Measurements from ENCODE around the gene ADGRD1. TPM values are rescaled to one million over a fixed set of nuclear protein-coding genes. Genes with fewer than 3 reads are reported as not detected.

The ADGRD1 gene
- total and polyA plus RNA-seq, 2 of the 8 experiments (the other 6 are each of a cell fraction or from before 2014, with no cell fraction given) = 0.36 to 0.48 TPM

DNA sequence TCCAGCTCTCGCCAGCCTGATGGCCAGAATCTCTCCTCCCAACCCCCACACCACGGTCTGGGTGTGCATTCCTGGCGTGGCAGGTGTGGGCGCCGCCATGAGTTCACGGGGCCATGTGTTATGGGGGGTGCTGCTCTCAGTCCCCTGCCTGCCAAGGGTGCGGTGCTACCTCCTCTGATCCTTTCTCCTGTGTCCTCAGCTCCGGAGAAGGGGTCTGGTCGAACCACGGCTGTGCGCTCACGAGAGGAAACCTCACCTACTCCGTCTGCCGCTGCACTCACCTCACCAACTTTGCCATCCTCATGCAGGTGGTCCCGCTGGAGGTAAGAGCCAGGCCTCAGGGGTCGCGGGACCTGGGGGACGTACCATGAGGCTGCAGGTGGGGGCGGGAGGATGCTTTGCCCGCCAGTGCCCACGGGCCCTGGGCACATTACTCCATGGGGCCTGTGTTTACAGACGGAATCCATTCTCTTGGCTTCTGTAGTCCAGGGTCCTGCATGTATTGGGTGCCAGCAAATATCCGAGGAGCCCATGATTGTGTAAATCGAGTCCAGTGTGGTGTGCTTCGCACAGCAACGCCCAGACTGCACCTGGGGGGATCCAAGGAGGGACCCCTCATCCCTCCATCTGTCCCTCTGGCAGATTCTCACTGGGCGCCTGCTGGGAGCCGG, 130.8 kb downstream of the ADGRD1 start:
- Histone ChIP-seq H3K36me3 (ENCODE audit: control insufficient read depth in 2 of 4, insufficient read depth in 4 of 4, low read length in 3 of 4) (no peaks in the 10 kb centered on the region), H4K8ac (ENCODE audit: extremely low read depth, insufficient read depth, low read length) (0 out of 2 replicates have a peak overlapping the region, but pooled peaks have one; percentile 35), H2BK12ac (ENCODE audit: low read depth, low read length) (no peak overlapping the region), H2BK120ac (replicated peaks; ENCODE audit: low read depth, low read length) (no peak overlapping the region), H3K4me2 (ENCODE audit: insufficient read depth in 1 of 2, low read depth in 2 of 2, low read length in 2 of 2) (no peak overlapping the region), H2AFZ (ENCODE audit: low read length) (no peak overlapping the region), H4K5ac (ENCODE audit: insufficient read length, low read depth, low read length) (no peak overlapping the region), H3K23me2 (ENCODE audit: low read depth, low read length) (no peaks in the 10 kb centered on the region), H3K79me1 (ENCODE audit: low read depth, low read length) (no peaks in the 10 kb centered on the region), H3K4me1 (replicated peaks in 1 of 4; ENCODE audit: control insufficient read depth in 3 of 4, insufficient read depth in 4 of 4, low read length in 3 of 4) (no peaks in the 10 kb centered on the region; a peak in 1 of 7 replicates), H3K9me3 (ENCODE audit: insufficient read depth in 2 of 2, low read depth in 1 of 2, low read length in 1 of 2) (no peaks in the 10 kb centered on the region; a peak in 1 of 4 replicates), H2AK5ac (ENCODE audit: low read depth, low read length) (no peak overlapping the region), H3K27ac (ENCODE audit: low read depth, low read length) (no peak overlapping the region), H3K9ac (replicated peaks in 1 of 4; ENCODE audit: extremely low read depth in 1 of 4, low read depth in 3 of 4, low read length in 3 of 4) (no peak overlapping the region), H3K23ac (ENCODE audit: insufficient read length) (no peak overlapping the region), H4K91ac (replicated peaks; ENCODE audit: insufficient read length, low read length) (no peak overlapping the region), H2BK5ac (ENCODE audit: low read depth, low read length) (no peak overlapping the region; the same call in 1 of the 2 replicates), H3K79me2 (ENCODE audit: control insufficient read depth in 1 of 2, insufficient read depth in 2 of 2, low read length in 2 of 2) (no peaks in the 10 kb centered on the region), H3K18ac (ENCODE audit: extremely low read depth, low read length) (no peak overlapping the region; the same call in 1 of the 2 replicates), H3K4me3 (ENCODE audit: extremely low read depth in 1 of 4, insufficient read depth in 2 of 4, low read depth in 3 of 4, low read length in 4 of 4) (no peak overlapping the region), H3K4ac (replicated peaks; ENCODE audit: insufficient read length, low read depth, low read length) (no peak overlapping the region), H2BK20ac (ENCODE audit: low read length) (no peak overlapping the region), H2BK15ac (ENCODE audit: low read length) (no peak overlapping the region), H4K20me1 (replicated peaks in 1 of 2; ENCODE audit: control insufficient read depth in 1 of 2, insufficient read depth in 2 of 2, low read length in 2 of 2) (no peaks in the 10 kb centered on the region), H3K14ac (ENCODE audit: insufficient read length) (no peak overlapping the region), H3K56ac (replicated peaks; ENCODE audit: insufficient read length, low read depth, low read length) (no peak overlapping the region), H3K27me3 (replicated peaks in 1 of 4; ENCODE audit: control insufficient read depth in 3 of 4, extremely low read depth in 1 of 4, insufficient read depth in 3 of 4, low read length in 3 of 4) (no peaks in the 10 kb centered on the region)
- 90% methylated on average over 18 of the region's 28 CpGs; no CpG with 5 or more reads in 1 of the 2 experiments for WGBS, 2 experiments (ENCODE audit: extremely low coverage in 1 of 2, insufficient coverage in 1 of 2, insufficient read length in 1 of 2, insufficient replicate concordance in 2 of 2, low coverage in 1 of 2, low lambda C conversion rate in 2 of 2, missing lambda C conversion rate in 1 of 2)
- no peak for DNase-seq (ENCODE audit: low read depth in 1 of 2, low spot score in 2 of 2)
- ChIA-PET CTCF (ENCODE audit: partially characterized antibody) (interaction anchor here (0.9 kb wide), 1 partner anchor 9 kb away, joined by 3 read pairs; no protein-coding TSS in a partner anchor), POLR2A (ENCODE audit: partially characterized antibody) (no interaction called here)
- FAIRE-seq = no peak
- no peak for TF ChIP-seq TCF12 (IDR thresholded peaks at IDR 0.05; ENCODE audit: low read depth, low read length)
- TF ChIP-seq SIRT6 (IDR thresholded peaks at IDR 0.05; ENCODE audit: low read length) = no peak
- no peak for TF ChIP-seq KDM4A (IDR thresholded peaks at IDR 0.05; ENCODE audit: low read depth, low read length, severe bottlenecking)
- no peak for TF ChIP-seq SP1 (IDR thresholded peaks at IDR 0.05; ENCODE audit: low read depth, low read length)
- no peak for TF ChIP-seq YY1 (IDR thresholded peaks at IDR 0.05; ENCODE audit: low read depth, low read length)
- TF ChIP-seq, protein P1, sequence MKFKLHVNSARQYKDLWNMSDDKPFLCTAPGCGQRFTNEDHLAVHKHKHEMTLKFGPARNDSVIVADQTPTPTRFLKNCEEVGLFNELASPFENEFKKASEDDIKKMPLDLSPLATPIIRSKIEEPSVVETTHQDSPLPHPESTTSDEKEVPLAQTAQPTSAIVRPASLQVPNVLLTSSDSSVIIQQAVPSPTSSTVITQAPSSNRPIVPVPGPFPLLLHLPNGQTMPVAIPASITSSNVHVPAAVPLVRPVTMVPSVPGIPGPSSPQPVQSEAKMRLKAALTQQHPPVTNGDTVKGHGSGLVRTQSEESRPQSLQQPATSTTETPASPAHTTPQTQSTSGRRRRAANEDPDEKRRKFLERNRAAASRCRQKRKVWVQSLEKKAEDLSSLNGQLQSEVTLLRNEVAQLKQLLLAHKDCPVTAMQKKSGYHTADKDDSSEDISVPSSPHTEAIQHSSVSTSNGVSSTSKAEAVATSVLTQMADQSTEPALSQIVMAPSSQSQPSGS (IDR thresholded peaks at IDR 0.05; ENCODE audit: low read length) = no peak
- no peak for TF ChIP-seq RNF2 (IDR thresholded peaks at IDR 0.05; ENCODE audit: borderline replicate concordance, low read depth, low read length, missing control alignments, poor library complexity, severe bottlenecking)
- TF ChIP-seq RBBP5 (IDR thresholded peaks at IDR 0.05; ENCODE audit: borderline replicate concordance, low read depth, low read length) = no peak
- TF ChIP-seq POU5F1 (IDR thresholded peaks at IDR 0.05; ENCODE audit: low read depth, low read length) = no peak
- TF ChIP-seq SP2 (IDR thresholded peaks at IDR 0.05; ENCODE audit: low read length) = no peak
- no peak for TF ChIP-seq SUZ12 (IDR thresholded peaks at IDR 0.05; ENCODE audit: low read length)
- no peak for TF ChIP-seq CBX5 (IDR thresholded peaks at IDR 0.05; ENCODE audit: low read depth, low read length)

Data from H1 (cell line).